Measurements from ENCODE around the gene NAALADL2. TPM values are rescaled to one million over a fixed set of nuclear protein-coding genes. Genes with fewer than 3 reads are reported as not detected.

The NAALADL2 gene
- total and polyA plus RNA-seq, 9 of the 15 experiments (the other 6 are each of a cell fraction or from before 2014, with no cell fraction given): 0.29 to 1.1 (median 0.79) TPM; not detected in 1

DNA sequence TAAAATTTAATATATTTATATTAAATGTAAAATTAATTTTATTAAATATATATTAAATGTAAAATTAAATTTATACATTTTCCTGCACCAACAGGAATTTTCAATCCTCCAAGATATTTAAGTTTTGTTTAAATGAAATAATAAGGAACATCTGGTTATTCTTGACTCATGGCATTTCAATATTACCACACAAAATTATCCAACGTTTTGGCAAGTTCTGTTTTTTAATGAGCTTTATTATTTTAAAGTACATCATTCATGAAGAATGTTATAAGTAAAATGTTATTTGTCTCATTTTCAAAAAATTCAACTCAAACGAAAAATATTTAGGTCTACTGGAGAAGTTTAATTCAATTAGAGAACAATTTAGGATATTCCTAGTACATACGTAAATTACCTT, 811.4 kb downstream of the NAALADL2 start:
- WGBS (ENCODE audit: insufficient coverage, low coverage, missing lambda C conversion rate): 2% methylated on average over 3 of the region's 3 CpGs
- in situ Hi-C loops (cut with MboI) (no loop called here), intact Hi-C loops (cut with micrococcal nuclease) (no loop called here)
- Histone ChIP-seq H2AFZ (ENCODE audit: low read depth, low read length) (no peak overlapping the region), H3K27ac (ENCODE audit: extremely low read depth, low read depth, low read length) (no peak overlapping the region), H3K79me2 (ENCODE audit: control insufficient read depth, insufficient read depth, low read length) (no peaks in the 10 kb centered on the region), H3K4me1 (replicated peaks in 1 of 2; ENCODE audit: control insufficient read depth in 2 of 2, insufficient read depth in 2 of 2, low read length in 2 of 2) (no peaks in the 10 kb centered on the region), H3K4me2 (ENCODE audit: insufficient read depth, low read length) (no peak overlapping the region), H3K9ac (ENCODE audit: insufficient read depth in 1 of 2, low read depth in 2 of 2, low read length in 2 of 2) (no peak overlapping the region), H3K4me3 (no peak overlapping the region), H3K9me1 (ENCODE audit: control insufficient read depth, insufficient read depth, low read length) (no peaks in the 10 kb centered on the region), H3K27me3 (ENCODE audit: control insufficient read depth in 2 of 2, insufficient read depth in 2 of 2, low read length in 2 of 2) (no peaks in the 10 kb centered on the region), H3K9me3 (replicated peaks; ENCODE audit: control insufficient read depth, insufficient read depth, low read depth, low read length) (no peaks in the 10 kb centered on the region), H3K36me3 (ENCODE audit: control insufficient read depth, insufficient read depth, low read length) (no peaks in the 10 kb centered on the region), H4K20me1 (replicated peaks; ENCODE audit: control insufficient read depth, insufficient read depth, low read length) (no peaks in the 10 kb centered on the region)
- CTCF ChIA-PET (ENCODE audit: low intra/inter-chr PET ratio): no interaction called here
- FAIRE-seq (no peak), DNase-seq (ENCODE audit: extremely low read depth in 1 of 4, low spot score in 3 of 4) (no peak), ATAC-seq (no peak)
- POLR2A ChIA-PET: no interaction called here
- no TSS peak for BruUV-seq (replicated peaks)
- TF ChIP-seq CBX5 (IDR thresholded peaks at IDR 0.05; ENCODE audit: borderline replicate concordance, low read depth) (no peak), ZNF584 (CRISPR knock-in tag; IDR thresholded peaks at IDR 0.05; ENCODE audit: low read depth) (no peak), ZNF408 (CRISPR knock-in tag; IDR thresholded peaks at IDR 0.05; ENCODE audit: low read depth) (no peak), NELFE (IDR thresholded peaks at IDR 0.05; ENCODE audit: insufficient read depth, insufficient read length) (no peak), NCOA4 (IDR thresholded peaks at IDR 0.05; ENCODE audit: partially characterized antibody) (no peak), ZNF197 (CRISPR knock-in tag; IDR thresholded peaks at IDR 0.05; ENCODE audit: low read depth) (no peak)
- TF ChIP-seq, protein P1, sequence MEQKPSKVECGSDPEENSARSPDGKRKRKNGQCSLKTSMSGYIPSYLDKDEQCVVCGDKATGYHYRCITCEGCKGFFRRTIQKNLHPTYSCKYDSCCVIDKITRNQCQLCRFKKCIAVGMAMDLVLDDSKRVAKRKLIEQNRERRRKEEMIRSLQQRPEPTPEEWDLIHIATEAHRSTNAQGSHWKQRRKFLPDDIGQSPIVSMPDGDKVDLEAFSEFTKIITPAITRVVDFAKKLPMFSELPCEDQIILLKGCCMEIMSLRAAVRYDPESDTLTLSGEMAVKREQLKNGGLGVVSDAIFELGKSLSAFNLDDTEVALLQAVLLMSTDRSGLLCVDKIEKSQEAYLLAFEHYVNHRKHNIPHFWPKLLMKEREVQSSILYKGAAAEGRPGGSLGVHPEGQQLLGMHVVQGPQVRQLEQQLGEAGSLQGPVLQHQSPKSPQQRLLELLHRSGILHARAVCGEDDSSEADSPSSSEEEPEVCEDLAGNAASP (IDR thresholded peaks at IDR 0.05): no peak
- TF ChIP-seq, protein P2, sequence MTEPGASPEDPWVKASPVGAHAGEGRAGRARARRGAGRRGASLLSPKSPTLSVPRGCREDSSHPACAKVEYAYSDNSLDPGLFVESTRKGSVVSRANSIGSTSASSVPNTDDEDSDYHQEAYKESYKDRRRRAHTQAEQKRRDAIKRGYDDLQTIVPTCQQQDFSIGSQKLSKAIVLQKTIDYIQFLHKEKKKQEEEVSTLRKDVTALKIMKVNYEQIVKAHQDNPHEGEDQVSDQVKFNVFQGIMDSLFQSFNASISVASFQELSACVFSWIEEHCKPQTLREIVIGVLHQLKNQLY (CRISPR knock-in tag; conservative IDR thresholded peaks at IDR 0.05): no peak
- TF ChIP-seq, protein P3, sequence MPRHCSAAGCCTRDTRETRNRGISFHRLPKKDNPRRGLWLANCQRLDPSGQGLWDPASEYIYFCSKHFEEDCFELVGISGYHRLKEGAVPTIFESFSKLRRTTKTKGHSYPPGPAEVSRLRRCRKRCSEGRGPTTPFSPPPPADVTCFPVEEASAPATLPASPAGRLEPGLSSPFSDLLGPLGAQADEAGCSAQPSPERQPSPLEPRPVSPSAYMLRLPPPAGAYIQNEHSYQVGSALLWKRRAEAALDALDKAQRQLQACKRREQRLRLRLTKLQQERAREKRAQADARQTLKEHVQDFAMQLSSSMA (CRISPR knock-in tag; IDR thresholded peaks at IDR 0.05): no peak
- TF ChIP-seq, protein P4, sequence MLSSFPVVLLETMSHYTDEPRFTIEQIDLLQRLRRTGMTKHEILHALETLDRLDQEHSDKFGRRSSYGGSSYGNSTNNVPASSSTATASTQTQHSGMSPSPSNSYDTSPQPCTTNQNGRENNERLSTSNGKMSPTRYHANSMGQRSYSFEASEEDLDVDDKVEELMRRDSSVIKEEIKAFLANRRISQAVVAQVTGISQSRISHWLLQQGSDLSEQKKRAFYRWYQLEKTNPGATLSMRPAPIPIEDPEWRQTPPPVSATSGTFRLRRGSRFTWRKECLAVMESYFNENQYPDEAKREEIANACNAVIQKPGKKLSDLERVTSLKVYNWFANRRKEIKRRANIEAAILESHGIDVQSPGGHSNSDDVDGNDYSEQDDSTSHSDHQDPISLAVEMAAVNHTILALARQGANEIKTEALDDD (IDR thresholded peaks at IDR 0.05): no peak
